Measurements from ENCODE around the gene MAN1B1.

DNA sequence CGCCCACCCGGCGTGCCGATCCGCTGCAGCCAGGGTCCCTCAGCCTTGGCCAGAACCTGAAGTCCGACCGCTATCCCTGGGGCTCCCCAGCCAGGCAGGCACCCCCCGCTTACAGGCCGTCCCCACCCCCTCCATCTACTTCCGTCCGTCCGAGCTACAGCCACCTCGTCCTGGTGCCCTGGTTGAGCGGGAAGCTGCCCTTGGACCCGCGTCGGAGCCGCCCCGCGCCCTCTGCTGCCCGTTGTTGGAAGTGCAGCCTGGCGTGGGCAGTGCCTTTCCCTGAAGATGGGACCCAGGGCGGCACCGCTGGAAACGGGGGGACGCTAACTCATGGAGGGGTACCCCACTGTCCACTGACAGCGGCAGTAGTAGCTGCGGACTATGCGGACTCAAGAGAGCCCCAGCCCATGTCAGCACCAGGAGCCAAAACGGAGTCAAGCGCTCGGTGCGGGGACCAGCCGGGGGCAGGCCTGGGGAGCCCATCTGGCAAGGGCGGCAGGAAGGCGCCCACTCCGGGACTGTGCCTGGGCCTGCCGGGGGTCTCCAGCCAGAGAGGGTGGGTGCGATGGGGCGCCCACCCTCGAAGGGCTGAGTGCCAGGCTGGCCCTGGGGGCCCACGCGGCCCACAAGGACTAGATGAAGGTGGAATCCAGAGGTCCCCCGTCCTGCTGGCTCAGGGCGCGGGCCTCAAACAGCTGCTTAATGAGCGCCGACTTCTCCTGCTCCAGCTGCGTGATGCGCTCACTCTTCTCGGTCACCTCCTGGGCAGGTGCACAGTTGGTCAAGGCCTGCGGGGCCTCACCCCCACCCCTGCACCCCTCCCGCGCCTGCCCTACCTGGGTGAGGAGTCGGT, 22.5 kb upstream of the MAN1B1 start:
- TF ChIP-seq, protein P1, sequence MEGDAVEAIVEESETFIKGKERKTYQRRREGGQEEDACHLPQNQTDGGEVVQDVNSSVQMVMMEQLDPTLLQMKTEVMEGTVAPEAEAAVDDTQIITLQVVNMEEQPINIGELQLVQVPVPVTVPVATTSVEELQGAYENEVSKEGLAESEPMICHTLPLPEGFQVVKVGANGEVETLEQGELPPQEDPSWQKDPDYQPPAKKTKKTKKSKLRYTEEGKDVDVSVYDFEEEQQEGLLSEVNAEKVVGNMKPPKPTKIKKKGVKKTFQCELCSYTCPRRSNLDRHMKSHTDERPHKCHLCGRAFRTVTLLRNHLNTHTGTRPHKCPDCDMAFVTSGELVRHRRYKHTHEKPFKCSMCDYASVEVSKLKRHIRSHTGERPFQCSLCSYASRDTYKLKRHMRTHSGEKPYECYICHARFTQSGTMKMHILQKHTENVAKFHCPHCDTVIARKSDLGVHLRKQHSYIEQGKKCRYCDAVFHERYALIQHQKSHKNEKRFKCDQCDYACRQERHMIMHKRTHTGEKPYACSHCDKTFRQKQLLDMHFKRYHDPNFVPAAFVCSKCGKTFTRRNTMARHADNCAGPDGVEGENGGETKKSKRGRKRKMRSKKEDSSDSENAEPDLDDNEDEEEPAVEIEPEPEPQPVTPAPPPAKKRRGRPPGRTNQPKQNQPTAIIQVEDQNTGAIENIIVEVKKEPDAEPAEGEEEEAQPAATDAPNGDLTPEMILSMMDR (IDR thresholded peaks at IDR 0.05), result peak; percentile 89 to 97 (median 96)
- no peak for TF ChIP-seq POLR2A (IDR thresholded peaks at IDR 0.05)
- TF ChIP-seq POLR2AphosphoS5 (IDR thresholded peaks at IDR 0.05), result peak; percentile 52

Data from prostate gland (tissue), 2 donors.